Gastrocnemius medialis (tissue), 4 donors: Measurements from ENCODE around the gene ARPP19.

Source experiments
- CTCF ChIP-seq, 5 experiments: fragments of 450-650 bp in 3 of 5; fragments of 200-600 bp in 2 of 5; sonication (generic) in 2 of 5; IDR thresholded peaks in 4 of 5; conservative IDR thresholded peaks in 1 of 5; 1 replicate in 4 of 5; 2 replicates in 1 of 5; pipeline ENCODE4 v1.5.1; 2016 to 2019; ENCODE audit warnings: antibody characterized with exemption in 5 of 5, mild to moderate bottlenecking in 3 of 5, moderate library complexity in 3 of 5
- POLR2A ChIP-seq, 2 donors: fragments of 450-650 bp; IDR thresholded peaks; one replicate each; pipeline ENCODE4 v1.6.1; 2017; ENCODE audit warnings: antibody characterized with exemption in 2 of 2, mild to moderate bottlenecking in 2 of 2, moderate library complexity in 2 of 2

- no peak for TF ChIP-seq CTCF (IDR thresholded peaks at IDR 0.05 in 4 of 5, conservative IDR thresholded peaks at IDR 0.05 in 1 of 5)
- TF ChIP-seq POLR2A (IDR thresholded peaks at IDR 0.05) = no peak
Observed at GRCh38 chr15:52551762-52552161, 17.1 kb downstream of the ARPP19 start.
